K562 (cell line): ENCODE measurements around the gene LRRC71. TPM values are rescaled to one million over a fixed set of nuclear protein-coding genes. Genes with fewer than 3 reads are reported as not detected.

ENCODE experiments used
- ELF4 ChIP-seq: fragments of 450-650 bp; formaldehyde crosslinking; IDR thresholded peaks from 2 replicates; pipeline ENCODE4 v1.4.0; 2022; ENCODE audit warnings: missing genetic modification characterization
- FOXJ2 ChIP-seq: fragments of 200-800 bp; sonication (Bioruptor generic); IDR thresholded peaks from 2 replicates; pipeline ENCODE4 v1.6.1; 2016; ENCODE audit warnings: missing genetic modification characterization, missing compliant biosample characterization
- GTF2A2 ChIP-seq: IDR thresholded peaks from 2 replicates; pipeline ENCODE4 v1.6.1; 2016; ENCODE audit warnings: mild to moderate bottlenecking, missing genetic modification characterization, missing compliant biosample characterization
- HES1 ChIP-seq: fragments of 450-650 bp; IDR thresholded peaks from 2 replicates; pipeline ENCODE4 v1.6.1; 2016; ENCODE audit warnings: low read depth, mild to moderate bottlenecking, moderate library complexity
- HSF4 ChIP-seq: fragments of 250-450 bp; sonication (Bioruptor Pico); IDR thresholded peaks from 2 replicates; pipeline ENCODE4 v2.1.2; 2022; ENCODE audit warnings: mild to moderate bottlenecking, moderate library complexity, borderline replicate concordance
- MTF1 ChIP-seq: fragments of 250-450 bp; sonication (Bioruptor Pico); IDR thresholded peaks from 2 replicates; pipeline ENCODE4 v1.9.0; 2021; ENCODE audit warnings: moderate library complexity, mild to moderate bottlenecking, inconsistent platforms, borderline replicate concordance
- NR2C1 ChIP-seq, 2 experiments: fragments of 450-650 bp; IDR thresholded peaks; 2 replicates each; pipeline ENCODE4 v1.6.1; 2017; ENCODE audit warnings: mild to moderate bottlenecking in 2 of 2, antibody characterized with exemption in 1 of 2, inconsistent platforms in 1 of 2, missing compliant biosample characterization in 1 of 2, missing genetic modification characterization in 1 of 2
- NR2F6 ChIP-seq: fragments of 450-650 bp; formaldehyde crosslinking; IDR thresholded peaks from 2 replicates; pipeline ENCODE4 v1.4.0; 2020; ENCODE audit warnings: mild to moderate bottlenecking
- STAG1 ChIP-seq: sonication (generic); formaldehyde crosslinking; IDR thresholded peaks from 2 replicates; pipeline ENCODE4 v1.5.0; 2020; ENCODE audit warnings: missing genetic modification reagents, borderline replicate concordance
- TCF15 ChIP-seq: fragments of 250-450 bp; sonication (Bioruptor Pico); IDR thresholded peaks from 2 replicates; pipeline ENCODE4 v1.8.0; 2022; ENCODE audit warnings: moderate library complexity, mild to moderate bottlenecking, inconsistent platforms
- ZBTB26 ChIP-seq: fragments of 450-650 bp; formaldehyde crosslinking; IDR thresholded peaks from 2 replicates; pipeline ENCODE4 v1.4.0; 2022; ENCODE audit warnings: missing genetic modification characterization
- ZNF174 ChIP-seq: fragments of 250-450 bp; sonication (Bioruptor Pico); IDR thresholded peaks from 2 replicates; pipeline ENCODE4 v1.4.0; 2020; ENCODE audit warnings: mild to moderate bottlenecking
- ZNF384 ChIP-seq: IDR thresholded peaks from 2 replicates; pipeline ENCODE4 v1.6.1; 2012; ENCODE audit warnings: low read depth, low read length, improper control_type of control experiment
- polyA plus RNA-seq, 8 experiments: library from polyadenylated mRNA; depleted of rRNA in 4 of 8; stranded (reverse) in 5 of 8; unstranded in 3 of 8; fragments of >200 nt; fragmentation: Nextera tagmentation in 2 of 8; fragmentation: Illumina TruSeq in 1 of 8; extraction: Ambion mirVana in 2 of 8; extraction: Trizol in 1 of 8; gene quantifications; 2 replicates each; pipeline versions ENCODE4 v1.2.1 to v1.2.3, GENCODE V29; 2011 to 2014; ENCODE audit warnings: inconsistent platforms in 1 of 8, missing spikeins in 1 of 8
- total RNA-seq, 7 experiments: library from RNA; depleted of rRNA in 6 of 7; stranded (reverse); fragments of >200 nt in 6 of 7; fragmentation: Illumina TruSeq in 2 of 7; extraction: Trizol in 2 of 7; gene quantifications; 2 replicates each; pipeline versions ENCODE4 v1.2.1 to v1.2.3, GENCODE V29; 2011 to 2021; ENCODE audit warnings: low replicate concordance in 1 of 7
- TF ChIP-seq, protein P1 (sequence below): fragments of 450-650 bp; IDR thresholded peaks from 2 replicates; pipeline ENCODE4 v1.6.1; 2016; ENCODE audit warnings: low read depth
- TF ChIP-seq, protein P2 (sequence below): sonication (generic); formaldehyde crosslinking; IDR thresholded peaks from 2 replicates; pipeline ENCODE4 v1.8.0; 2022; ENCODE audit warnings: mild to moderate bottlenecking, low read depth, missing genetic modification reagents

Gene LRRC71
- total and polyA plus RNA-seq, 9 of the 15 experiments (the other 6 are each of a cell fraction or from before 2014, with no cell fraction given), result 0.06 to 1.2 (median 0.51) TPM; not detected in 1

DNA sequence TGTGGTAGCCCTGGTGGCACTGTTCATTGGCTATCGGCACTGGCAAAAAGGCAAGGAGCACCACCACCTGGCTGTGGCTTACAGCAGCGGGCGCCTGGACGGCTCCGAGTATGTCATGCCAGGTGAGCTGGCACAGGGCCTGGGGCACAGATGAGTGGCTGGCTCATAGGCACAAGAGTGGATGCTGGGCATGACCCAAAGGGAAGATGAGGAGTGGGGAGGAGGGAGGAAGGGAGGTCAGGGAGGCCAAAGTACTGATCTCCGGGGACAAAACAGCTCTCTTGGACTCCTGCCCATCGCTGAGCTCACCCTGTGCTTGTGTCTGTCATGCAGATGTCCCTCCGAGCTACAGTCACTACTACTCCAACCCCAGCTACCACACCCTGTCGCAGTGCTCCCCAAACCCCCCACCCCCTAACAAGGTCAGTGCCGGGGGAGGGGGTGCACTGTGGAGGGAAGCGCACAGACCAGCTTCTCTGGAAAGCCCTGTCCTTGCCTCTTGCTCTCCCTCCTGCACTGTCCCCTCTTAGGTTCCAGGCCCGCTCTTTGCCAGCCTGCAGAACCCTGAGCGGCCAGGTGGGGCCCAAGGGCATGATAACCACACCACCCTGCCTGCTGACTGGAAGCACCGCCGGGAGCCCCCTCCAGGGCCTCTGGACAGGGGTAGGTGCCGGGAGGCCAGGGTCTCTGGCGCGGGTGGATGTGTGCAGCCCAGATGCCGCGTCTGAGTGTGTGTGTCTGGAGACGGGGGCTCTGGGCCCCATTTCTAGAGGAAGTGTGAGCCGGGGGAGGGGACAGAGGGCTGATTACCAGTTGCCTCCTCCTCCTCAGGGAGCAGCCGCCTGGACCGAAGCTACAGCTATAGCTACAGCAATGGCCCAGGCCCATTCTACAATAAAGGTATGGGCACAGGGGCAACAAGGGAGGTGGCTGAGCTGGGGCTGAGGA is 7.3 kb upstream of the LRRC71 start (continued):
- TF ChIP-seq, protein P1, sequence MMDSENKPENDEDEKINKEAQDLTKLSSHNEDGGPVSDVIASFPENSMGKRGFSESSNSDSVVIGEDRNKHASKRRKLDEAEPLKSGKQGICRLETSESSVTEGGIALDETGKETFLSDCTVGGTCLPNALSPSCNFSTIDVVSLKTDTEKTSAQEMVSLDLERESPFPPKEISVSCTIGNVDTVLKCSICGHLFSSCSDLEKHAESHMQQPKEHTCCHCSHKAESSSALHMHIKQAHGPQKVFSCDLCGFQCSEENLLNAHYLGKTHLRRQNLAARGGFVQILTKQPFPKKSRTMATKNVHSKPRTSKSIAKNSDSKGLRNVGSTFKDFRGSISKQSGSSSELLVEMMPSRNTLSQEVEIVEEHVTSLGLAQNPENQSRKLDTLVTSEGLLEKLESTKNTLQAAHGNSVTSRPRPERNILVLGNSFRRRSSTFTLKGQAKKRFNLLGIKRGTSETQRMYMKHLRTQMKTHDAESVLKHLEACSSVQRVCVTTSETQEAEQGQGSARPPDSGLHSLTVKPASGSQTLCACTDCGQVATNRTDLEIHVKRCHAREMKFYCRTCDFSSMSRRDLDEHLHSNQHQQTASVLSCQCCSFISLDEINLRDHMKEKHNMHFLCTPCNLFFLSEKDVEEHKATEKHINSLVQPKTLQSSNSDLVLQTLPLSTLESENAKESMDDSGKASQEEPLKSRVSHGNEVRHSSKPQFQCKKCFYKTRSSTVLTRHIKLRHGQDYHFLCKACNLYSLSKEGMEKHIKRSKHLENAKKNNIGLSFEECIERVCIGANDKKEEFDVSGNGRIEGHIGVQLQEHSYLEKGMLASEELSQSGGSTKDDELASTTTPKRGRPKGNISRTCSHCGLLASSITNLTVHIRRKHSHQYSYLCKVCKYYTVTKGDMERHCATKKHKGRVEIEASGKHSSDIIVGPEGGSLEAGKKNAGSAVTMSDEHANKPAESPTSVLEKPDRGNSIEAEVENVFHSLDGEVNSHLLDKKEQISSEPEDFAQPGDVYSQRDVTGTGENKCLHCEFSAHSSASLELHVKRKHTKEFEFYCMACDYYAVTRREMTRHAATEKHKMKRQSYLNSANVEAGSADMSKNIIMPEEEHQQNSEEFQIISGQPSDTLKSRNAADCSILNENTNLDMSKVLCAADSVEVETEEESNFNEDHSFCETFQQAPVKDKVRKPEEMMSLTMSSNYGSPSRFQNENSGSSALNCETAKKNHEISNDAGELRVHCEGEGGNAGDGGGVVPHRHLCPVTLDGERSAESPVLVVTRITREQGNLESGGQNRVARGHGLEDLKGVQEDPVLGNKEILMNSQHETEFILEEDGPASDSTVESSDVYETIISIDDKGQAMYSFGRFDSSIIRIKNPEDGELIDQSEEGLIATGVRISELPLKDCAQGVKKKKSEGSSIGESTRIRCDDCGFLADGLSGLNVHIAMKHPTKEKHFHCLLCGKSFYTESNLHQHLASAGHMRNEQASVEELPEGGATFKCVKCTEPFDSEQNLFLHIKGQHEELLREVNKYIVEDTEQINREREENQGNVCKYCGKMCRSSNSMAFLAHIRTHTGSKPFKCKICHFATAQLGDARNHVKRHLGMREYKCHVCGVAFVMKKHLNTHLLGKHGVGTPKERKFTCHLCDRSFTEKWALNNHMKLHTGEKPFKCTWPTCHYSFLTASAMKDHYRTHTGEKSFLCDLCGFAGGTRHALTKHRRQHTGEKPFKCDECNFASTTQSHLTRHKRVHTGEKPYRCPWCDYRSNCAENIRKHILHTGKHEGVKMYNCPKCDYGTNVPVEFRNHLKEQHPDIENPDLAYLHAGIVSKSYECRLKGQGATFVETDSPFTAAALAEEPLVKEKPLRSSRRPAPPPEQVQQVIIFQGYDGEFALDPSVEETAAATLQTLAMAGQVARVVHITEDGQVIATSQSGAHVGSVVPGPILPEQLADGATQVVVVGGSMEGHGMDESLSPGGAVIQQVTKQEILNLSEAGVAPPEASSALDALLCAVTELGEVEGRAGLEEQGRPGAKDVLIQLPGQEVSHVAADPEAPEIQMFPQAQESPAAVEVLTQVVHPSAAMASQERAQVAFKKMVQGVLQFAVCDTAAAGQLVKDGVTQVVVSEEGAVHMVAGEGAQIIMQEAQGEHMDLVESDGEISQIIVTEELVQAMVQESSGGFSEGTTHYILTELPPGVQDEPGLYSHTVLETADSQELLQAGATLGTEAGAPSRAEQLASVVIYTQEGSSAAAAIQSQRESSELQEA, result no peak
- TF ChIP-seq, protein P2, sequence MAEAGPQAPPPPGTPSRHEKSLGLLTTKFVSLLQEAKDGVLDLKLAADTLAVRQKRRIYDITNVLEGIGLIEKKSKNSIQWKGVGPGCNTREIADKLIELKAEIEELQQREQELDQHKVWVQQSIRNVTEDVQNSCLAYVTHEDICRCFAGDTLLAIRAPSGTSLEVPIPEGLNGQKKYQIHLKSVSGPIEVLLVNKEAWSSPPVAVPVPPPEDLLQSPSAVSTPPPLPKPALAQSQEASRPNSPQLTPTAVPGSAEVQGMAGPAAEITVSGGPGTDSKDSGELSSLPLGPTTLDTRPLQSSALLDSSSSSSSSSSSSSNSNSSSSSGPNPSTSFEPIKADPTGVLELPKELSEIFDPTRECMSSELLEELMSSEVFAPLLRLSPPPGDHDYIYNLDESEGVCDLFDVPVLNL, result no peak
- TF ChIP-seq HES1 (no peak), ZBTB26 (CRISPR knock-in tag) (no peak), ZNF384 (no peak), HSF4 (CRISPR knock-in tag) (no peak), GTF2A2 (tag) (no peak), ELF4 (CRISPR knock-in tag) (no peak), ZNF174 (CRISPR knock-in tag) (no peak), STAG1 (no peak), NR2C1 (IDR thresholded peaks at IDR 0.05) (no peak), NR2C1 (tag; IDR thresholded peaks at IDR 0.05) (no peak), MTF1 (CRISPR knock-in tag) (no peak), FOXJ2 (tag) (no peak), NR2F6 (CRISPR knock-in tag) (no peak), TCF15 (no peak)
